Osteocyte (in vitro differentiated cells): ENCODE data around the gene TIMM21. TPM values are rescaled to one million over a fixed set of nuclear protein-coding genes. Genes with fewer than 3 reads are reported as not detected.

Experiments used
- DNase-seq: peaks from one replicate; pipeline ENCODE4 v3.0.0; 2021; ENCODE audit warnings: mixed read lengths; ENCODE audit not compliant: unreplicated experiment; ENCODE audit errors: extremely low spot score
- H3K27ac Mint-ChIP-seq: one replicate; pipeline ENCODE4 v1.8.0; 2021; ENCODE audit warnings: mild to moderate bottlenecking, mixed read lengths; ENCODE audit not compliant: unreplicated experiment
- H3K27me3 Mint-ChIP-seq: one replicate; pipeline ENCODE4 v1.8.0; 2021; ENCODE audit warnings: mixed read lengths; ENCODE audit not compliant: unreplicated experiment
- H3K36me3 Mint-ChIP-seq: one replicate; pipeline ENCODE4 v1.8.0; 2021; ENCODE audit warnings: mixed read lengths; ENCODE audit not compliant: unreplicated experiment
- H3K4me1 Mint-ChIP-seq: one replicate; pipeline ENCODE4 v1.8.0; 2021; ENCODE audit warnings: mixed read lengths; ENCODE audit not compliant: unreplicated experiment
- H3K4me3 Mint-ChIP-seq: one replicate; pipeline ENCODE4 v1.8.0; 2021; ENCODE audit warnings: mild to moderate bottlenecking, moderate library complexity, mixed read lengths; ENCODE audit not compliant: unreplicated experiment
- H3K9me3 Mint-ChIP-seq: one replicate; pipeline ENCODE4 v1.8.0; 2021; ENCODE audit warnings: mixed read lengths; ENCODE audit not compliant: unreplicated experiment
- CTCF ChIP-seq: fragments of 200-600 bp; sonication (generic); IDR thresholded peaks from 2 replicates; pipeline ENCODE4 v1.5.0; 2021; ENCODE audit warnings: antibody characterized with exemption, mild to moderate bottlenecking, moderate library complexity
- total RNA-seq: library from RNA; stranded (reverse); gene quantifications from 2 replicates; pipeline ENCODE4 v1.2.1, GENCODE V29; 2021

Gene TIMM21
- total RNA-seq, 1 donor from 2014 or later, result 23.3 TPM

GRCh38 chr18:74184875-74185274 lies 36.6 kb downstream of the TIMM21 start:
- Mint-ChIP-seq H3K27me3 (peaks cover 11% of the 10 kb centered on the region), H3K36me3 (no peaks in the 10 kb centered on the region), H3K4me1 (peaks cover 3% of the 10 kb centered on the region), H3K4me3 (no peak overlapping the region), H3K9me3 (no peaks in the 10 kb centered on the region), H3K27ac (no peak overlapping the region)
- TF ChIP-seq CTCF, result no peak
- no peak for DNase-seq

GRCh38 chr18:74185860-74186259 lies 37.5 kb downstream of the TIMM21 start:
- Mint-ChIP-seq H3K27me3 (peaks cover 11% of the 10 kb centered on the region), H3K4me1 (peaks cover 3% of the 10 kb centered on the region), H3K36me3 (no peaks in the 10 kb centered on the region), H3K27ac (no peak overlapping the region), H3K4me3 (no peak overlapping the region), H3K9me3 (no peaks in the 10 kb centered on the region)
- peak; percentile 11 for DNase-seq
- TF ChIP-seq CTCF, result no peak

GRCh38 chr18:74186661-74187060 lies 38.3 kb downstream of the TIMM21 start:
- Mint-ChIP-seq H3K9me3 (no peaks in the 10 kb centered on the region), H3K27me3 (peaks cover 14% of the 10 kb centered on the region), H3K36me3 (no peaks in the 10 kb centered on the region), H3K27ac (no peak overlapping the region), H3K4me1 (peaks cover 3% of the 10 kb centered on the region), H3K4me3 (no peak overlapping the region)
- no peak for DNase-seq
- TF ChIP-seq CTCF, result no peak

GRCh38 chr18:74190086-74190485 lies 41.8 kb downstream of the TIMM21 start:
- H3K4me3 Mint-ChIP-seq, result no peak overlapping the region
- no peak overlapping the region for H3K27ac Mint-ChIP-seq

GRCh38 chr18:74191577-74191976 lies 43.3 kb downstream of the TIMM21 start:
- no peak for DNase-seq
- H3K4me3 Mint-ChIP-seq, result no peak overlapping the region
- no peak for TF ChIP-seq CTCF
- H3K36me3 Mint-ChIP-seq, result no peaks in the 10 kb centered on the region
- peaks cover 15% of the 10 kb centered on the region for H3K27me3 Mint-ChIP-seq
- H3K9me3 Mint-ChIP-seq, result no peaks in the 10 kb centered on the region
- H3K4me1 Mint-ChIP-seq, result peaks cover 5% of the 10 kb centered on the region
- H3K27ac Mint-ChIP-seq, result no peak overlapping the region

More at GRCh38 chr18:74190086-74190485, 41.8 kb downstream of the TIMM21 start:
- Mint-ChIP-seq H3K4me1 (peaks cover 3% of the 10 kb centered on the region), H3K27me3 (peaks cover 15% of the 10 kb centered on the region), H3K9me3 (no peaks in the 10 kb centered on the region), H3K36me3 (no peaks in the 10 kb centered on the region)
- no peak for TF ChIP-seq CTCF
- DNase-seq, result no peak
